ENCODE results near the gene CLDN10. TPM values are rescaled to one million over a fixed set of nuclear protein-coding genes. Genes with fewer than 3 reads are reported as not detected.

Gene CLDN10
- total and polyA plus RNA-seq, 2 donors (not counting 3 experiments of a cell fraction or from before 2014, with no cell fraction given), result 0.49 to 0.69 TPM

GRCh38 chr13:95571941-95572340, 19.4 kb downstream of the CLDN10 start:
- POLR2A ChIA-PET, result no interaction called here
- no peaks in the 10 kb centered on the region for H4K20me1 ChIP-seq (replicated peaks; ENCODE audit: control insufficient read depth, extremely low read depth, insufficient read depth, low read length)
- dilution Hi-C loops (cut with MboI; ENCODE audit: extremely low pct_ligation_motif_present, low sequenced_read_pairs), result no loop called here

More at GRCh38 chr13:95571941-95572340, 19.4 kb downstream of the CLDN10 start:
- Histone ChIP-seq H3K4me1 (ENCODE audit: control insufficient read depth, extremely low read depth, insufficient read depth, low read length) (peaks cover 4% of the 10 kb centered on the region), H3K9me3 (replicated peaks; ENCODE audit: control insufficient read depth, insufficient read depth, low read length) (no peaks in the 10 kb centered on the region), H2AFZ (ENCODE audit: low read depth, low read length) (no peak overlapping the region), H3K4me3 (replicated peaks in 1 of 3; ENCODE audit: insufficient read depth in 1 of 3, low read depth in 1 of 3, low read length in 3 of 3) (no peak overlapping the region), H3K27me3 (ENCODE audit: control insufficient read depth in 2 of 2, insufficient read depth in 2 of 2, low read length in 2 of 2) (no peaks in the 10 kb centered on the region), H3K27ac (ENCODE audit: insufficient read depth, low read depth, low read length) (no peak overlapping the region), H3K79me2 (ENCODE audit: control insufficient read depth, insufficient read depth, low read length) (no peaks in the 10 kb centered on the region), H3K36me3 (ENCODE audit: control insufficient read depth in 2 of 2, extremely low read depth in 1 of 2, insufficient read depth in 2 of 2, low read length in 2 of 2) (no peaks in the 10 kb centered on the region), H3K9me1 (replicated peaks; ENCODE audit: control insufficient read depth, extremely low read depth, insufficient read depth, low read length) (no peaks in the 10 kb centered on the region), H3K9ac (replicated peaks; ENCODE audit: extremely low read depth, insufficient read depth, low read length) (no peak overlapping the region), H3K4me2 (ENCODE audit: insufficient read depth, low read length) (no peak overlapping the region)
- BruUV-seq (replicated peaks), result no TSS peak
- intact Hi-C loops (cut with micrococcal nuclease), result no loop called here
- FAIRE-seq (no peak), DNase-seq (ENCODE audit: low read depth, low spot score) (no peak)
- TF ChIP-seq FOS (IDR thresholded peaks at IDR 0.05; ENCODE audit: borderline replicate concordance, insufficient read depth, low read length) (no peak), GATA2 (IDR thresholded peaks at IDR 0.05; ENCODE audit: insufficient read depth, insufficient read length, low read depth, low read length) (no peak), MAX (IDR thresholded peaks at IDR 0.05; ENCODE audit: insufficient read depth, insufficient read length) (no peak), EZH2 (IDR thresholded peaks at IDR 0.05; ENCODE audit: borderline replicate concordance, low read depth, low read length, severe bottlenecking) (no peak), CTCF (IDR thresholded peaks at IDR 0.05; ENCODE audit: extremely low read depth in 1 of 2, insufficient read depth in 1 of 2, low read depth in 1 of 2, low read length in 2 of 2) (no peak), JUN (IDR thresholded peaks at IDR 0.05; ENCODE audit: borderline replicate concordance, insufficient read depth, insufficient read length, low read depth) (no peak)
- CTCF ChIA-PET, result interaction anchor here (1.5 kb wide), 1 partner anchor 34 kb away, joined by 7 read pairs; no protein-coding TSS in a partner anchor

Data from endothelial cell of umbilical vein (primary cell).